ENCODE results near the gene TBC1D22A. TPM values are rescaled to one million over a fixed set of nuclear protein-coding genes. Genes with fewer than 3 reads are reported as not detected.

Gene TBC1D22A
- total RNA-seq, 1 donor from 2014 or later, result 41.0 TPM

DNA sequence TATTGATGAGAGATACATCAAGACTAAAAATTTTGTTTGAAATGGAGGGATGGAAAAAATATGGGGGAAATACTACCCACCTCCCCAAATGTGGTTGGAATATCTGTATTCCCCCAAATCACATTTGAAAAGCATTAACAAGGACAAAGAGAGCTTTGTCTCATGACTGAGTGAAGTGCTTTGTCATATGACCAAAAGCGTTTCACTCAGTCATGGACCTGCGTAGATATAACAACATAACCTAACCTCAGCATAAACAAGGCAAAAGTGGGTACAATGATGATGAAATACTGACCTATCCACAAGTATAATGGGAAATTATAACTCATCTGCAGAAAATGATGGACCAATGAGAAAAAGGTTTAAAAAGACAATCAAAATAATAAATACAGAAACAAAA is 418.3 kb downstream of the TBC1D22A start:
- no peaks in the 10 kb centered on the region for H3K36me3 Mint-ChIP-seq (ENCODE audit: low read depth)
- peaks cover 8% of the 10 kb centered on the region for H3K9me3 Mint-ChIP-seq
- H3K4me3 Mint-ChIP-seq, result no peak overlapping the region
- no peak overlapping the region for H3K27ac Mint-ChIP-seq
- no peaks in the 10 kb centered on the region for H3K4me1 Mint-ChIP-seq
- no peak for DNase-seq
- no peaks in the 10 kb centered on the region for H3K27me3 Mint-ChIP-seq
- intact Hi-C loops (cut with micrococcal nuclease), result no loop called here

GRCh38 chr22:47187176-47187957 is 424.9 kb downstream of the TBC1D22A start:
- DNase-seq, result no peak
- Mint-ChIP-seq H3K36me3 (ENCODE audit: low read depth) (no peaks in the 10 kb centered on the region), H3K9me3 (peaks cover 8% of the 10 kb centered on the region), H3K4me3 (no peak overlapping the region), H3K4me1 (no peaks in the 10 kb centered on the region), H3K27me3 (no peaks in the 10 kb centered on the region), H3K27ac (no peak overlapping the region)
- intact Hi-C loops (cut with micrococcal nuclease), result no loop called here

DNA sequence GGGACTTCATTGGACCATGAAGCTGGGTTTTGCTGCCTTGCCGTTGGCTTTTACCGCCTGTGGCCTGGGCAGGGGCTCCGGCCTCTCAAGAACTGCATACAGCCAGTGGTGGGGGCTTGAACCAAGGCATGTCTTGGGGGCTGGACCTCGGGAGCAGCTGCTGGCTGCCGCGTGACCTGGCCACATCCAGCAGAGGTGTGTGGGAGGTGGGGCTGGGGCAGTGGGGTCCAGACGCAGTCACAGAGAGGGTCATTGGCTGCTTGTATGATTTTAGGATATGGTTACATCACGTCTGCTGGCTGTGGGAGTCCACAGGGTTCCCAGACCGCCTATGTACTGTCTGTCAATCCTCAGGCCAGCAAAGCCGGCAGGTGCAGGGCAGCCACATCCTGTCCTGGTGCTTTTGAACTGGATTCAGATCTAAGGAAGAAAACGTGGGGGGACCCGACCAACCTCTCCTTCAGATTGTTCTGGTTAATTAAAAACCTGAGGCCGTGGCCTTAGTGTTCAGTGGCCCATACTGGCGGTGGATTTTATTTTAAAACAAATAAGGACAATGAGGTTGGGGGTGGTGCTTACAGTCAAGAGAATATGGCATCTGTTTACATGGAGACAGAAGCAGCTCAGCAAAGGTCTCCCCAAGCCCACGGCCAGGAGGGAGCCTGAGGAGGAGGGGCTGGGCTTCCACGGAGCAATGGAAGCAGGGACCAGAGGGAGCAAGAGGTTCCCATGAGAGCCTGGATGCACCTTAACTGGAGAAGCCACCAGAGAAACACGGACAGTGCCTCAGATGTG is 426.0 kb downstream of the TBC1D22A start:
- no peak for DNase-seq
- intact Hi-C loops (cut with micrococcal nuclease), result no loop called here

DNA sequence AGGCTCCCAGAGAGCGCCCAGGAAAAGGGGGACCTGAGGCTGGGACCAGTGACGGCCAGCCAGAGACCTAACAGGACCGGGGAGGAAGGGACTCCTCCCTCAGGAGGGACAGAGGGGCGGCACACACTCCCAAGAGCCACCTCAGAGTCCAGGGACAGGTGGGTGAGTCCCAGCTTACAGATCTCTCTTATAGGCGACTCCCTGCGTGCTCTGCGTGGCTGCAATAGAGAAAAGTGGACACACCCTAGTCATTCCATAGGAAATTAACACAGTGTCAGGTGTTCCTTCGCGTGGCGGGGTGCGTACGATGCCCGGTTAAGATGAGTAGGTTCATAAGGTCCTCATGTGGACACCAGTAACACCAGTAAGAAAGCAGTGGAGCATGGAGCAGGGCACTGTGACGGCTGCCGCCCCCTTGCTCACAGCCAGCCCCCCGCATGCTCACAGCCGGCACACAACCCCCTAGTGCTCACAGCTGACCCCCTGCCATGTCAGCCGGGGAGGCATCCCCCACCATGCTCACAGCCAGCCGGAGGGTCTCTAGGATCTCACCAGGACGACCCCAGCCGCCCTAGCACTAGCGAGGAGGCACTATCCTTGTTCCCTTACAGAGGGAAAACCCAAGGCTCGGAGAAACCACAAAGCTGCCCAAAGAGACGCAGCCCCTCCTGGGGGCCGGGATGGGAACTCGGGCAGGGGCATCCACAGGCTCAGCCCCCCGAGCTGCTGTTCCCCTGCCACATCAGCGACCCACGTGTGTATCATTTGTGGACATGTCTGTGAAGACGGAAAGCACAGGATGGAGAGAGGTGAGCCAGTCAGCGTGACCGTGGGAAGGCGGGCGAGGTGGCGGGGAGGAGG is 426.8 kb downstream of the TBC1D22A start:
- Mint-ChIP-seq H3K27ac (no peak overlapping the region), H3K4me1 (no peaks in the 10 kb centered on the region), H3K27me3 (no peaks in the 10 kb centered on the region), H3K9me3 (no peaks in the 10 kb centered on the region), H3K4me3 (no peak overlapping the region), H3K36me3 (ENCODE audit: low read depth) (no peaks in the 10 kb centered on the region)
- no peak for DNase-seq
- intact Hi-C loops (cut with micrococcal nuclease), result no loop called here

More for the DNA sequence above, 426.0 kb downstream of the TBC1D22A start:
- H3K27ac Mint-ChIP-seq, result no peak overlapping the region
- peaks cover 2% of the 10 kb centered on the region for H3K9me3 Mint-ChIP-seq
- H3K36me3 Mint-ChIP-seq (ENCODE audit: low read depth), result no peaks in the 10 kb centered on the region
- H3K27me3 Mint-ChIP-seq, result no peaks in the 10 kb centered on the region
- H3K4me1 Mint-ChIP-seq, result no peaks in the 10 kb centered on the region
- no peak overlapping the region for H3K4me3 Mint-ChIP-seq

- Mint-ChIP-seq H3K9me3 (no peaks in the 10 kb centered on the region), H3K36me3 (ENCODE audit: low read depth) (no peaks in the 10 kb centered on the region), H3K4me1 (no peaks in the 10 kb centered on the region), H3K27me3 (no peaks in the 10 kb centered on the region), H3K27ac (no peak overlapping the region), H3K4me3 (no peak overlapping the region)
- no peak for DNase-seq
- intact Hi-C loops (cut with micrococcal nuclease), result no loop called here
These were observed 428.0 kb downstream of the TBC1D22A start for GRCh38 chr22:47190276-47190956.

DNA sequence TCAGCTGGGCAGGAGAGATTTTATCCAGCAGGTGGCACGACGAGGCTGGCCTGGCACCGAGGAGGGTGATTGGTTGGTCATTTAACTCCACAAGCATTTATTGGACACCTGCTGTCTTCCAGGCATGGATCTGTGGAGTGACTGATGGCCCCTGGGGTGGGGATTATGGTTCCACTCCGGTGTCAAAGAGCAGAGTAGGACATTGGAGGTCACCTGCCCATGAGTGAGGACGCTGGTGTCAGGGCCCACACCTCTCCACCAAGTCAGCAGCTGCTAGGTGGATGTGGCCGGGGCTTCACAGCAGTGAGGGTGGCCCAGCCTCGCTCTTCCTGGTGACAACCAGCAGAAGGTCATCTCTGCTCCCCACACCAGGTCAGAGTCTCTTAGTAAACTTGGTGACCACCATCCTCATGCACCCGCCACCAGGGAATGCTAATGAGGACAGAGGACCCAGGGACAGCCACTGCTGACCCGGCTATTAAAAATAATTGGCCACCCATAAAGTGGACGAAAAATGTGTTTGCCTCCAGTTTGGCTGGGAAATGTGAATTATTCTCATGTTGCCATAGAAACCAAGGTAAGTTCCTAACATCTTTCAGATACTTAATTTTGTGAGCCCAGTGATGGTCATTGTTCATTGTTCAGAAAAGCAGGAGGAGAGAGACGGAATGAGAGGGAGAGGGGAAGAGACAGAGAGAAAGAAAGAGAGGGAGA is 428.7 kb downstream of the TBC1D22A start:
- H3K27me3 Mint-ChIP-seq, result no peaks in the 10 kb centered on the region
- H3K36me3 Mint-ChIP-seq (ENCODE audit: low read depth), result no peaks in the 10 kb centered on the region
- H3K4me3 Mint-ChIP-seq, result no peak overlapping the region
- H3K27ac Mint-ChIP-seq, result no peak overlapping the region
- DNase-seq, result no peak
- intact Hi-C loops (cut with micrococcal nuclease), result no loop called here
- H3K9me3 Mint-ChIP-seq, result no peaks in the 10 kb centered on the region
- no peaks in the 10 kb centered on the region for H3K4me1 Mint-ChIP-seq

DNA sequence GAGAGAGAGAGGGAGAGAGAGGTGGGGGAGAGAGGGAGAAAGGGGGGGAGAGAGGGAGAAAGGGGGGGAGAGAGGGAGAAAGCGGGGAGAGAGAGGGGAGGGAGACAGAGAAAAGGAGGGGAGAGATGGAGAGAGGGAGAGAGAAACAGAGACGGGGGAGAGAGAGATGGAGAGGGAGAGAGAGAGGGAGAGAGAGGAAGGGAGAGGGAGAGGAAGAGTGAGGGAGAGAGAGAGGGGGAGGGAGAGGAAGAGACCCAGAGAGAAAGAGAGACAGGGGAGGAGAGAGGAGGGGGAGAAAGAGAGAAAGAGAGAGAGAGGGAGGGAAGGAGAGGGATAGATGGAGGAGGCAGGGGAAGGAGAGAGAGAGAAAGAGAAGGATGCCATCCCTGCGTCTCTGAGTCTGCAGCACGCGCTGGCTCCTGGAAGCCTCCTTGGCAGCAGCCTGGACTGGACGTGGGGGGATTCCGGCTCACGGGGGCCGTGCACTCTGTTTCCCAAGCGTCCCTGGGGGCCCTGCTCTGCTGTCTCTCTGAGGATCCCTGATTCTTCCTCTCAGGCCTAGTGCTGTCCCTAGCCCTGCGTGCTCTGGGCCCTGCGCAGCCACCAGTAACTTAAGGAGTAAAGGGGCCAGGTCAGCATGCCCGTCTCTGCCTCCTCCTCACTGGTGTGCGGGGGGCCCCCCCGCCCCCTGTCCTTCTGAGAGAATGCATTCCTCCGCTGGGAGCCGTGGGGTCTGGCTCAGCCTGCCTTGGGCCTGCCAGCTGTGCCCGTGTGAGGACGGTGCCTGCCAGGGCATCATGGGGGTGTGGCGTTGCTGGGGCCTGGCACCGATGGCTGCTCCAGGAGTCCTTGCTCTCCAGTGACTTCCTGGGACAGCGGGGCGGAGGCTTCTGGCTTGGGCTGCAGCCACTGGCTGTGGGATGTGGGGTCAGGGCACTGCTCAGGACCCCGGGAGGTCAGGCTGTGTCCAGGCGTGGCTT is 429.5 kb downstream of the TBC1D22A start:
- Mint-ChIP-seq H3K36me3 (ENCODE audit: low read depth) (no peaks in the 10 kb centered on the region), H3K27ac (no peak overlapping the region), H3K4me1 (no peaks in the 10 kb centered on the region), H3K9me3 (no peaks in the 10 kb centered on the region), H3K4me3 (no peak overlapping the region), H3K27me3 (no peaks in the 10 kb centered on the region)
- DNase-seq, result no peak
- intact Hi-C loops (cut with micrococcal nuclease), result no loop called here

- intact Hi-C loops (cut with micrococcal nuclease), result no loop called here
- no peaks in the 10 kb centered on the region for H3K36me3 Mint-ChIP-seq (ENCODE audit: low read depth)
- H3K4me3 Mint-ChIP-seq, result no peak overlapping the region
- no peak for DNase-seq
- no peaks in the 10 kb centered on the region for H3K9me3 Mint-ChIP-seq
- no peak overlapping the region for H3K27ac Mint-ChIP-seq
- no peaks in the 10 kb centered on the region for H3K27me3 Mint-ChIP-seq
- no peaks in the 10 kb centered on the region for H3K4me1 Mint-ChIP-seq
These were observed 430.4 kb downstream of the TBC1D22A start for GRCh38 chr22:47192651-47193437.

GRCh38 chr22:47193606-47194329 is 431.3 kb downstream of the TBC1D22A start:
- H3K27me3 Mint-ChIP-seq, result no peaks in the 10 kb centered on the region
- intact Hi-C loops (cut with micrococcal nuclease), result no loop called here
- no peak overlapping the region for H3K27ac Mint-ChIP-seq
- no peaks in the 10 kb centered on the region for H3K9me3 Mint-ChIP-seq
- no peak overlapping the region for H3K4me3 Mint-ChIP-seq
- H3K4me1 Mint-ChIP-seq, result no peaks in the 10 kb centered on the region
- DNase-seq, result no peak
- no peaks in the 10 kb centered on the region for H3K36me3 Mint-ChIP-seq (ENCODE audit: low read depth)

DNA sequence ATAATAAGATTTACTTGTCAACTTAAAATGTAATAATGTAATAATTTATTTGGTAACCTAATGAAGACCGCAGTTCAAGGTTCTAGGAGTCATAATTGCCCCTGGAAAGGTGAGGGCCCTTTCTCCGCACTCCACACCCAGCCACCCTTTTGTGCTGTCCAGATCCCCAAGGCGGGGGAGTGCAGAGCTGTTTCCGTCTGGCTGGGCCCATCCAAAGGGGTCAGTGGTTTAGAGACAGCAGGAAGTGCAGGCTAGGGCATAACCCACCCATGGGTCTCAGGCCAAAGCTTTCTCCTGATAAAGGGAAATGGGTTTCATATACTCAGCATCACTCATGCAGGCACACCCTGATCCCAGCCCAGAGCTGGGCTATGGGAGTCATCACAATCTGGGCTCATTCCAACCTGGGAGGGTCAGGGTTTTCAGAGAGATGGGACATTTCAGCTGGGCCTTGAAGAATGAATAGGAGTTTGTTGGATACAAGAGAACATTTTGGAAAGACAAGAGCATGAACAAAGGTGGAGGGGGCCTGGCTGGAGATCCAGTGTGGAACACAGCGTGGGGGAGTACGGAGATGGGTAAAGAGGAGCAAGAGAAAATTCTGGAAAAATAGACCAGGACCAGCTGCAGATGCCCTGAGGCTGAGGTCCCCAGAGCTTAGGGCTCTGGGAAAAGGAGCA is 432.2 kb downstream of the TBC1D22A start:
- DNase-seq, result no peak
- intact Hi-C loops (cut with micrococcal nuclease), result no loop called here
- H3K9me3 Mint-ChIP-seq, result no peaks in the 10 kb centered on the region
- H3K4me1 Mint-ChIP-seq, result no peaks in the 10 kb centered on the region
- no peaks in the 10 kb centered on the region for H3K36me3 Mint-ChIP-seq (ENCODE audit: low read depth)
- no peak overlapping the region for H3K4me3 Mint-ChIP-seq
- no peaks in the 10 kb centered on the region for H3K27me3 Mint-ChIP-seq
- no peak overlapping the region for H3K27ac Mint-ChIP-seq

- intact Hi-C loops (cut with micrococcal nuclease), result no loop called here
- H3K27me3 Mint-ChIP-seq, result no peaks in the 10 kb centered on the region
- H3K9me3 Mint-ChIP-seq, result no peaks in the 10 kb centered on the region
- no peak overlapping the region for H3K27ac Mint-ChIP-seq
- H3K36me3 Mint-ChIP-seq (ENCODE audit: low read depth), result no peaks in the 10 kb centered on the region
- no peak overlapping the region for H3K4me3 Mint-ChIP-seq
- H3K4me1 Mint-ChIP-seq, result no peaks in the 10 kb centered on the region
- DNase-seq, result no peak
These were observed 432.7 kb downstream of the TBC1D22A start for GRCh38 chr22:47195156-47195483.

Measured in activated CD4-positive, alpha-beta T cell treated with anti-CD3 and anti-CD28 coated beads, Interleukin-2, amount 10 ng/mL, durations not matched to agents 24 days and 14 days (primary cell).